Fibroblast of villous mesenchyme (primary cell): Measurements from ENCODE around the gene DHRS9. TPM values are rescaled to one million over a fixed set of nuclear protein-coding genes. Genes with fewer than 3 reads are reported as not detected.

Experiments
- DNase-seq: peaks from one replicate; pipeline ENCODE4 v3.0.0-alpha.2; 2010; ENCODE audit warnings: low read depth
- H3K4me3 ChIP-seq: 2 replicates; pipeline ENCODE4 v1.5.1; 2011; ENCODE audit warnings: low read depth, mild to moderate bottlenecking, low read length
- CTCF ChIP-seq: IDR thresholded peaks from 2 replicates; pipeline ENCODE4 v1.5.1; 2012; ENCODE audit warnings: low read depth, mild to moderate bottlenecking, low read length; ENCODE audit not compliant: insufficient read depth
- total RNA-seq: library from RNA; depleted of rRNA; stranded (reverse); fragments of >200 nt; gene quantifications from 2 replicates; pipeline ENCODE4 v1.2.3, GENCODE V29; 2012

Gene DHRS9
- total RNA-seq, 1 donor = under 0.01 TPM

- DNase-seq = no peak
- TF ChIP-seq CTCF = no peak
- H3K4me3 ChIP-seq = no peak overlapping the region
These were observed 25.3 kb downstream of the DHRS9 start for GRCh38 chr2:169094676-169095075.

- no peak overlapping the region for H3K4me3 ChIP-seq
- TF ChIP-seq CTCF = no peak
These were observed 26.3 kb downstream of the DHRS9 start for GRCh38 chr2:169095621-169096105.

GRCh38 chr2:169104848-169105247 is 35.5 kb downstream of the DHRS9 start:
- H3K4me3 ChIP-seq = no peak overlapping the region
- no peak for TF ChIP-seq CTCF
- no peak for DNase-seq

More at GRCh38 chr2:169095621-169096105, 26.3 kb downstream of the DHRS9 start:
- peak; percentile 75 for DNase-seq

GRCh38 chr2:169105476-169105875 is 36.1 kb downstream of the DHRS9 start:
- no peak overlapping the region for H3K4me3 ChIP-seq
- DNase-seq = no peak
- TF ChIP-seq CTCF = no peak

GRCh38 chr2:169106134-169106533 is 36.8 kb downstream of the DHRS9 start:
- no peak for TF ChIP-seq CTCF
- DNase-seq = no peak
- no peak overlapping the region for H3K4me3 ChIP-seq

- no peak for TF ChIP-seq CTCF
- no peak overlapping the region for H3K4me3 ChIP-seq
- no peak for DNase-seq
These were observed 37.5 kb downstream of the DHRS9 start for GRCh38 chr2:169106563-169107545.
